MCF 10A (cell line): ENCODE results near the gene CTCFL. TPM values are rescaled to one million over a fixed set of nuclear protein-coding genes. Genes with fewer than 3 reads are reported as not detected.

Experiments
- BruUV-seq: library from RNA; stranded (reverse); fragments of 400-500 nt; replicated peaks from 2 replicates; lab custom pipeline; 2021; lab: Mats Ljungman, UMichigan
- CTCF ChIA-PET: fragments of 300-600 bp; sonication (Branson Sonifier 250); formaldehyde crosslinking; extraction: SDS; loops from one replicate; lab custom pipeline; 2021; ENCODE audit warnings: antibody characterized with exemption, inconsistent platforms; lab: Yijun Ruan, JAX
- POLR2A ChIA-PET: fragments of 300-600, 350-650 bp; sonication (Branson Sonifier 250); formaldehyde crosslinking; extraction: SDS; loops from one replicate; lab custom pipeline; 2020; ENCODE audit warnings: antibody characterized with exemption, inconsistent platforms; lab: Yijun Ruan, JAX
- DNase-seq: peaks from one replicate; pipeline ENCODE4 v3.0.0-alpha.2; 2018; ENCODE audit not compliant: unreplicated experiment
- H3K27ac Mint-ChIP-seq: one replicate; pipeline ENCODE4 v1.8.0; 2022; ENCODE audit warnings: mild to moderate bottlenecking, low read depth, mixed read lengths; ENCODE audit not compliant: unreplicated experiment
- H3K27me3 Mint-ChIP-seq: one replicate; pipeline ENCODE4 v1.8.0; 2022; ENCODE audit warnings: mixed read lengths; ENCODE audit not compliant: insufficient read depth, unreplicated experiment
- H3K36me3 Mint-ChIP-seq: one replicate; pipeline ENCODE4 v1.8.0; 2022; ENCODE audit warnings: mild to moderate bottlenecking, moderate library complexity, mixed read lengths; ENCODE audit not compliant: insufficient read depth, unreplicated experiment
- H3K4me1 Mint-ChIP-seq: one replicate; pipeline ENCODE4 v1.8.0; 2022; ENCODE audit warnings: mixed read lengths; ENCODE audit not compliant: insufficient read depth, unreplicated experiment
- H3K4me3 Mint-ChIP-seq: one replicate; pipeline ENCODE4 v1.8.0; 2022; ENCODE audit warnings: mild to moderate bottlenecking, moderate library complexity, mixed read lengths; ENCODE audit not compliant: unreplicated experiment
- H3K9me3 Mint-ChIP-seq: one replicate; pipeline ENCODE4 v1.8.0; 2022; ENCODE audit warnings: mixed read lengths; ENCODE audit not compliant: unreplicated experiment
- intact Hi-C: fragments of 100-400 bp; cut with micrococcal nuclease; formaldehyde crosslinking; loops from 2 replicates; pipeline ENCODE4 v1.14.1; 2022
- total RNA-seq: library from RNA; stranded (reverse); gene quantifications from 2 replicates; pipeline ENCODE4 v1.2.3, GENCODE V29; 2022
- TF ChIP-seq, protein P1 (sequence below): fragments of 200-600 bp; IDR thresholded peaks from one replicate; pipeline ENCODE4 v1.8.0; 2022; ENCODE audit warnings: antibody characterized with exemption, mild to moderate bottlenecking; ENCODE audit not compliant: unreplicated experiment

The CTCFL gene
- total RNA-seq, 1 experiment from 2014 or later = not detected

DNA sequence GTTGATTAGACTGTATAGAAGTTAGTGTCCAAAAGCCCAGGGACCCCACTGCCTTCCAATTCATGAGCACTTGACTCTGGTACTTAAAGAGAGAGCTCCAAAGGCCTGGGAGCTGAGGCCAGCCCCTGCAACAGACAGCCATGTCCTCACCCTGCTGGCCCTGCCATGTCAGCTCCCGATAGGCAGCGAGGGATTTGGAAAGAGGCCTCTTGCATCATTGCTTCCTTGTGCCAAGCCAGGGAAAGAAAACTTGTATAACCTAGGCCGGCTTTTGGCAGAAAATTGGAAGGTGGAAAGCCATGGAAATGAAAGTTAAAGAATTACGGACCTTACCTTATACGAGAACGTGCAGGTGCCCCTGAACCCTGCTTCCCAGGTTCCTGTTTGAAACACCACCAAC is 27.5 kb upstream of the CTCFL start:
- Mint-ChIP-seq H3K9me3 (no peaks in the 10 kb centered on the region), H3K27me3 (peaks cover 99% of the 10 kb centered on the region), H3K36me3 (peaks cover 12% of the 10 kb centered on the region), H3K4me3 (no peak overlapping the region), H3K27ac (no peak overlapping the region), H3K4me1 (no peaks in the 10 kb centered on the region)
- ChIA-PET POLR2A (interaction anchor here (0.9 kb wide), 1 partner anchor 14 kb away, joined by 3 read pairs; no protein-coding TSS in a partner anchor), CTCF (no interaction called here)
- TF ChIP-seq, protein P1, sequence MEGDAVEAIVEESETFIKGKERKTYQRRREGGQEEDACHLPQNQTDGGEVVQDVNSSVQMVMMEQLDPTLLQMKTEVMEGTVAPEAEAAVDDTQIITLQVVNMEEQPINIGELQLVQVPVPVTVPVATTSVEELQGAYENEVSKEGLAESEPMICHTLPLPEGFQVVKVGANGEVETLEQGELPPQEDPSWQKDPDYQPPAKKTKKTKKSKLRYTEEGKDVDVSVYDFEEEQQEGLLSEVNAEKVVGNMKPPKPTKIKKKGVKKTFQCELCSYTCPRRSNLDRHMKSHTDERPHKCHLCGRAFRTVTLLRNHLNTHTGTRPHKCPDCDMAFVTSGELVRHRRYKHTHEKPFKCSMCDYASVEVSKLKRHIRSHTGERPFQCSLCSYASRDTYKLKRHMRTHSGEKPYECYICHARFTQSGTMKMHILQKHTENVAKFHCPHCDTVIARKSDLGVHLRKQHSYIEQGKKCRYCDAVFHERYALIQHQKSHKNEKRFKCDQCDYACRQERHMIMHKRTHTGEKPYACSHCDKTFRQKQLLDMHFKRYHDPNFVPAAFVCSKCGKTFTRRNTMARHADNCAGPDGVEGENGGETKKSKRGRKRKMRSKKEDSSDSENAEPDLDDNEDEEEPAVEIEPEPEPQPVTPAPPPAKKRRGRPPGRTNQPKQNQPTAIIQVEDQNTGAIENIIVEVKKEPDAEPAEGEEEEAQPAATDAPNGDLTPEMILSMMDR = no peak
- intact Hi-C loops = no loop called here
- DNase-seq = peak; percentile 29
- BruUV-seq = no TSS peak

DNA sequence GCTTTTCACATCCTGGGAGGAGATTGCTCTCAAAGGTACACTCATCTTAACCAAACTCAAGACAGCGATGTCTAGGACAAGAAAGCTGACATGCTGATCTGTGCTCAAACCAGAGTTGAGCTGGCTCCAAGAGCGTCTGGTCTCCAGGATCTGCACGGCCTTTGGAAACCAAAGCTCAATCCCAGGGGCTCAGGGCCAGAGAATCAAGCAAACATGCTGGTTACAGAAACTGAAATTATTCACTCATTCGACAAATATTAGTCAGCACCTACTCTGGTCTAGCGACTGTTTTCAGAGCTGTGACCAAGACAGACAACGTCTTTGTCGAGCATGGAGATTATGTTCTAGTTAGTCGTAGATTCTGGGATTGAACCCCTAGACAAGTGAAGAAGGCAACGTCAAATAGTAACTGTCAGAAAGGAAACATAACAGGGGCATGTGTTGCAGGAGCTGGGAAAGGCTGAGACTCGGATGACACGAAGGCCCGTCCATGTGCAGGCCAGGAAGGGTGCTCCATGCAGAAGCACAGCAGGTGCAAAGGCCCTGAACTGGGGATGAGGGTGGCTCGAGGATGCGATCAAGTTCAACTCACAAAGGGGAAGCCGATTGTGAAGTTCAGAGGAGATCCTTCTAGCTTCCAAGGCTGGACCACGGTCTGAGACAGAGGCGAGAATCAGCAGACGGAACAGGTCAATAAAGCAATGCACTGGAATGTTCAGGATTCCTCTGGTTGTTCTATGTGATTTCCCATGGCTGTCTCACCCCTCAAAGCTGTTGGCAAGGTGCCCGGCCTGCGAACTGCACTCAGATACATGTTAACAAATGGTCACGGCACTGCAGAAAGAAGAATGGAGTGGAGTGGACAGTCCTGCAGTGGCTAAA is 23.5 kb upstream of the CTCFL start:
- H3K36me3 Mint-ChIP-seq = peaks cover 6% of the 10 kb centered on the region
- no peaks in the 10 kb centered on the region for H3K4me1 Mint-ChIP-seq
- ChIA-PET CTCF (interaction anchor here (0.6 to 0.7 kb wide), 3 partner anchors 102 to 1305 kb away, joined by 3 to 4 read pairs (median 4); no protein-coding TSS in a partner anchor), POLR2A (interaction anchor here (0.6 kb wide), 1 partner anchor 571 kb away, joined by 3 read pairs; no protein-coding TSS in a partner anchor)
- TF ChIP-seq, protein P1 = no peak
- peaks cover 99% of the 10 kb centered on the region for H3K27me3 Mint-ChIP-seq
- no peak for DNase-seq
- no peaks in the 10 kb centered on the region for H3K9me3 Mint-ChIP-seq
- no peak overlapping the region for H3K27ac Mint-ChIP-seq
- intact Hi-C loops = no loop called here
- no TSS peak for BruUV-seq
- H3K4me3 Mint-ChIP-seq = no peak overlapping the region

DNA sequence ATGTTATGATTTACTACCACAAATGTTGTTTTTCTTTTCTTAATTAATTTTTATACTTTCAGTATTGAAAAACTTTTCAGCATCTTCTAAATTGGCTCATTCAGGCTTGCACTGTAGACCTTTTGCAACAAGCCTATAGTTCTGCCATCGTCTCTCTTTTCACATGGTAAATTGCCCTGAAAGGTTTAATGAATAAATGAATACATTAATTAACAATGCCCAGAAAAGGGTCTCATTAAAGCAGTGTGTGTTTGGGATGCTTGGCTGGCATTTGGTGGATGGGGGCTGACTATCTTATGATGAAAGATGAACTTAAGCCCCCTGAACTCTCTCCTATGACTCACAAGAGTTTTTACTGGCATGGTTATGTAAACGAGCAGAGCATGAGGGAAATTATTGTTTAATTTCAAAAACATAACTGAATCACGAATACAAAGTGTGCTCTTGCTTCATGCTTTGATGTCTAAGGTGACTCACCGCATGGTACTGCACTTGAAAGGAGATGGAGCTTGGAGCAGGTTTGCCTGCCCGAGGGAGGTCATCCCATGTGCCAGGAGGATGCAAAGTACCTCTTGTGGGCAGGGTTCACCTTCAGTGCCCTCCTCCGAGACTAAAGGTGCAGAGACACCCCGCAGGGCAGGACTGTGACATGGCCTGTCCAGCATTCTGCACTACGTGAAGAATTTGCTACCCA is 22.2 kb upstream of the CTCFL start:
- Mint-ChIP-seq H3K9me3 (no peaks in the 10 kb centered on the region), H3K4me1 (no peaks in the 10 kb centered on the region), H3K36me3 (peaks cover 6% of the 10 kb centered on the region), H3K4me3 (no peak overlapping the region), H3K27me3 (peaks cover 100% of the 10 kb centered on the region), H3K27ac (no peak overlapping the region)
- TF ChIP-seq, protein P1 = no peak
- DNase-seq = peak; percentile 70
- intact Hi-C loops = no loop called here
- CTCF ChIA-PET = interaction anchor here (1.2 kb wide), 1 partner anchor 8 kb away, joined by 4 read pairs; no protein-coding TSS in a partner anchor
- BruUV-seq = no TSS peak
- POLR2A ChIA-PET = no interaction called here
